Neuronal stem cell (in vitro differentiated cells): ENCODE data around the gene COQ10B.

ENCODE experiments used
- DNase-seq: peaks from one replicate; pipeline ENCODE4 v3.0.0-alpha.2; 2013; ENCODE audit warnings: low spot score
- H2AFZ ChIP-seq: one replicate; pipeline ENCODE4 v1.6.1; 2013; ENCODE audit warnings: mild to moderate bottlenecking, low read length, inconsistent platforms
- H2AK5ac ChIP-seq: 2 replicates; pipeline ENCODE4 v1.6.1; 2013; ENCODE audit warnings: low read depth, mild to moderate bottlenecking, inconsistent platforms, low read length, moderate library complexity, mixed read lengths
- H2BK120ac ChIP-seq: 2 replicates; pipeline ENCODE4 v1.6.1; 2013; ENCODE audit warnings: low read depth, mild to moderate bottlenecking, inconsistent platforms, low read length, moderate library complexity, mixed read lengths
- H2BK12ac ChIP-seq: one replicate; pipeline ENCODE4 v1.6.1; 2013; ENCODE audit warnings: low read length, inconsistent platforms
- H2BK15ac ChIP-seq: 2 replicates; pipeline ENCODE4 v1.6.1; 2013; ENCODE audit warnings: mild to moderate bottlenecking, low read length, inconsistent platforms, mixed read lengths
- H2BK5ac ChIP-seq: one replicate; pipeline ENCODE4 v1.6.1; 2013; ENCODE audit warnings: inconsistent platforms, mild to moderate bottlenecking, low read length, moderate library complexity
- H3K14ac ChIP-seq: one replicate; pipeline ENCODE4 v1.6.1; 2013; ENCODE audit warnings: low read length, inconsistent platforms
- H3K18ac ChIP-seq: 2 replicates; pipeline ENCODE4 v1.6.1; 2013; ENCODE audit warnings: low read length, inconsistent platforms
- H3K23ac ChIP-seq: 2 replicates; pipeline ENCODE4 v1.6.1; 2013; ENCODE audit warnings: low read depth, mild to moderate bottlenecking, mixed read lengths, low read length, inconsistent platforms; ENCODE audit not compliant: poor library complexity
- H3K27ac ChIP-seq: replicated peaks from 3 replicates; pipeline ENCODE4 v1.5.1; 2013; ENCODE audit warnings: low read length, inconsistent platforms
- H3K27me3 ChIP-seq, 3 experiments: 2 replicates each; pipeline ENCODE4 v1.6.1; 2013; ENCODE audit warnings: low read length in 3 of 3, mild to moderate bottlenecking in 2 of 3, inconsistent platforms in 1 of 3, low read depth in 1 of 3, mixed read lengths in 1 of 3, moderate library complexity in 1 of 3; ENCODE audit not compliant: control insufficient read depth in 3 of 3, insufficient read depth in 3 of 3
- H3K36me3 ChIP-seq, 2 donors: replicated peaks in 1 of 2; 2 replicates each; pipeline ENCODE4 v1.6.1; 2013; ENCODE audit warnings: low read length in 2 of 2; ENCODE audit not compliant: control insufficient read depth in 2 of 2, insufficient read depth in 2 of 2
- H3K4ac ChIP-seq: 2 replicates; pipeline ENCODE4 v1.6.1; 2013; ENCODE audit warnings: inconsistent platforms, mild to moderate bottlenecking, low read length, moderate library complexity
- H3K4me1 ChIP-seq, 2 donors: 1 replicate in 1 of 2; 2 replicates in 1 of 2; pipeline ENCODE4 v1.6.1; 2013; ENCODE audit warnings: low read length in 2 of 2, low read depth in 1 of 2; ENCODE audit not compliant: control insufficient read depth in 2 of 2, insufficient read depth in 1 of 2
- H3K4me2 ChIP-seq: one replicate; pipeline ENCODE4 v1.6.1; 2013; ENCODE audit warnings: mild to moderate bottlenecking, low read length, inconsistent platforms; ENCODE audit not compliant: insufficient read depth, poor library complexity, severe bottlenecking
- H3K4me3 ChIP-seq, 2 donors: 2 replicates each; pipeline ENCODE4 v1.5.1; 2013; ENCODE audit warnings: low read length in 2 of 2, mild to moderate bottlenecking in 2 of 2, inconsistent platforms in 1 of 2, moderate library complexity in 1 of 2
- H3K79me1 ChIP-seq: one replicate; pipeline ENCODE4 v1.6.1; 2013; ENCODE audit warnings: low read depth, mild to moderate bottlenecking, inconsistent platforms, low read length, moderate library complexity
- H3K9ac ChIP-seq: one replicate; pipeline ENCODE4 v1.6.1; 2013; ENCODE audit warnings: mild to moderate bottlenecking, low read depth, low read length, inconsistent platforms; ENCODE audit not compliant: poor library complexity
- H3K9me3 ChIP-seq, 2 donors: replicated peaks in 1 of 2; 2 replicates each; pipeline versions ENCODE3 to v1.6.1; 2013; ENCODE audit warnings: low read length in 2 of 2, mild to moderate bottlenecking in 2 of 2, inconsistent platforms in 1 of 2, low read depth in 1 of 2, mixed read lengths in 1 of 2, moderate library complexity in 1 of 2; ENCODE audit not compliant: control insufficient read depth in 2 of 2, insufficient read depth in 1 of 2
- H4K8ac ChIP-seq: one replicate; pipeline ENCODE4 v1.6.1; 2013; ENCODE audit warnings: low read depth, mild to moderate bottlenecking, inconsistent platforms, low read length, moderate library complexity
- H4K91ac ChIP-seq: one replicate; pipeline ENCODE4 v1.6.1; 2013; ENCODE audit warnings: low read length, low read depth, mild to moderate bottlenecking, inconsistent platforms; ENCODE audit not compliant: poor library complexity
- WGBS, 2 donors: extraction: QIAGEN DNeasy Blood & Tissue Kit; methylation state at CpG; one replicate each; pipeline ENCODE4 v1.1.7; 2013; ENCODE audit warnings: missing lambda C conversion rate in 2 of 2, mixed read lengths in 1 of 2; ENCODE audit not compliant: insufficient read length in 2 of 2, insufficient replicate concordance in 1 of 2; ENCODE audit errors: extremely low coverage in 2 of 2; 5-methylcytosine and 5-hydroxymethylcytosine counted together

Gene COQ10B

DNA sequence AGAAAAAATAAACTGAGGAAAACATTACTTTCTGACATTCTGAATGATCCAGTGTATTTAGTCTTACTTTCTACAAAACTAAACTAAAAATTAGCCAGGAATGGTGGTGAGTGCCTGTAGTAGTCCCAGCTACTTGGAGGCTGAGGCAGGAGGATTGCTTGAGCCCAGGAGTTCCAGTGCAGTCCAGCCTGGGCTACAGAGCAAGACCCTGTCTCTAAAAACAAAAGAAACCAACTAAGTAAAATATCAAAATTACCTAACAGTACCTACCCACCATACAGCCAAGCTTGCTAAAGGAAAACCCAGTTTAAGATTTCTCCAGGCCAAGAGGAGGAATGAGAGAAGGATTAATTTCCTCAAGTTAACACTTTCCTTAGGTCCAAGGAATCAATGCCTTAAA is 43.3 kb downstream of the COQ10B start:
- Histone ChIP-seq H3K4ac (no peak overlapping the region), H3K4me2 (no peak overlapping the region), H2AFZ (no peak overlapping the region), H3K4me1 (peaks cover 0 to 15% of the 10 kb centered on the region in 2 donors), H3K27ac (no peak overlapping the region), H2BK120ac (no peak overlapping the region), H3K36me3 (peaks cover 27 to 75% of the 10 kb centered on the region in 2 donors), H2BK5ac (no peak overlapping the region), H2BK15ac (no peak overlapping the region), H4K8ac (no peak overlapping the region), H3K9ac (no peak overlapping the region), H3K4me3 (peak overlapping the region in 1 of 2 donors; percentile 13), H2AK5ac (no peak overlapping the region), H3K27me3 (no peaks in the 10 kb centered on the region), H3K79me1 (peaks cover 3% of the 10 kb centered on the region), H3K9me3 (peaks cover 0 to under 1% of the 10 kb centered on the region in 2 donors), H3K18ac (no peak overlapping the region), H2BK12ac (no peak overlapping the region), H3K14ac (no peak overlapping the region), H3K23ac (no peak overlapping the region), H4K91ac (no peak overlapping the region)
- DNase-seq = no peak

DNA sequence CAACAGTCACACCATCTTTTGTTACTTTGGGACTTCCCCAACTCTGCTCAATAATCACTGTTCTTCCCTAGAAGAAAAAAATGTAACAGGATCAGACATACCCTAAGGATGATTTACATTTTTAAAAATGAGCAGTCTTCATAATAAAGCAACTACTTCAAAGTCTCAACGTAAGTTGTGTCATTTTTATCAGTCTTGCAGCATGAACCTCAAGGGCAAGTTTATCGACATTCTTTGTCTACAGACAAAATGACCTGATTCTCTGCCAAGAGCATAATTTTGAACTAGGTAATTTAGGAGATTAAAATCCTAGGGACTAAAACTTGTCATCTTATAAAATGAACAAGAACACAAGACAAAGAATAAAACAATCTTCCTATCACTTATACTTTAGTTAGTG is 44.0 kb downstream of the COQ10B start:
- Histone ChIP-seq H3K23ac (no peak overlapping the region), H3K14ac (no peak overlapping the region), H4K91ac (no peak overlapping the region), H3K36me3 (peaks cover 22 to 75% of the 10 kb centered on the region in 2 donors), H3K9ac (no peak overlapping the region), H2BK15ac (no peak overlapping the region), H2BK12ac (no peak overlapping the region), H3K79me1 (peaks cover 3% of the 10 kb centered on the region), H4K8ac (no peak overlapping the region), H2AFZ (no peak overlapping the region), H3K27me3 (no peaks in the 10 kb centered on the region), H3K4ac (no peak overlapping the region), H2AK5ac (no peak overlapping the region), H3K4me2 (no peak overlapping the region), H3K9me3 (peaks cover 0 to 3% of the 10 kb centered on the region in 2 donors), H3K18ac (no peak overlapping the region), H3K4me1 (peaks cover 0 to 18% of the 10 kb centered on the region in 2 donors), H2BK5ac (no peak overlapping the region), H3K27ac (no peak overlapping the region), H3K4me3 (peak overlapping the region in 1 of 2 donors; percentile 83), H2BK120ac (no peak overlapping the region)
- no CpG with 5 or more reads among the region's 2 CpGs for WGBS, 2 donors
- no peak for DNase-seq

DNA sequence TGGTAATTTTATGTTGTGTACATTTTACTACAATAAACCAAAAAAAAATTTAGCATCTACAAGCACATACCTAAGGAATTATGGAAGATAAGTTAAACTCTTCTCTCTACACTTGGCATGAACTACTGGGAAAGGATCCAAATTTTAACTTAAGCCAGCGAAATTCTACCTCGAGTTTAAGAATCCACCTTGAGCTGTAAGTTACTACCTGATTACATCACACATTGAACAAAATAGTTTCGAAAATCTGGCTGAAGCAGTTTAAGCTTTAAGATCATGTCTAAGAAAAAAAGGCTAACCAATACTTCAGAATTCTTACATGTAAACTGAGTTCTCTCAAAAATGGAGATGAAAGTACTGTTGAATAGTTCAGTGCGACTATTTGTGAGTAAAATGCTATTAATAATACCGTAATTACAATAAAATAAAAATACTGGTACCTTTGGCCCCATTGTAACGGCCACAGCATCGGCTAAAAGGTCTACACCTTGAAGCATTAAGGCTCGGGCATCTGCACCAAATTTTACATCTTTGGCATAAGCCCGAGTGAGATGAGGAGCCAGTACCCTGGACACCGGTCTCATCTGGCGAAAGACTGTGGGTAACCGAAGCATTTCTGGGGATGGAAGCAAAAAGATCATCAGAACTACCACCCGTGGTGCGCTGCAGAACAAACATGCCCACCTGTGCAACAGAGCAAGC is 45.0 kb downstream of the COQ10B start:
- H4K91ac ChIP-seq = no peak overlapping the region
- H3K23ac ChIP-seq = no peak overlapping the region
- peak overlapping the region; percentile 75 for H3K4me2 ChIP-seq
- H4K8ac ChIP-seq = no peak overlapping the region
- no CpG with 5 or more reads among the region's 14 CpGs for WGBS, 2 donors
- no peak overlapping the region for H2BK5ac ChIP-seq
- H3K4ac ChIP-seq = no peak overlapping the region
- H2AFZ ChIP-seq = no peak overlapping the region
- H3K79me1 ChIP-seq = peaks cover 3% of the 10 kb centered on the region
- peak overlapping the region; percentile 86 for H3K9ac ChIP-seq
- no peak for DNase-seq
- H3K36me3 ChIP-seq = peaks cover 20 to 75% of the 10 kb centered on the region in 2 donors
- H3K4me1 ChIP-seq = peaks cover 0 to 20% of the 10 kb centered on the region in 2 donors
- peaks cover 0 to 3% of the 10 kb centered on the region in 2 donors for H3K9me3 ChIP-seq
- H2BK15ac ChIP-seq = no peak overlapping the region
- H2BK120ac ChIP-seq = no peak overlapping the region
- H3K4me3 ChIP-seq = peak overlapping the region; percentile 83 to 93
- H3K27me3 ChIP-seq = no peaks in the 10 kb centered on the region
- no peak overlapping the region for H3K27ac ChIP-seq
- no peak overlapping the region for H2AK5ac ChIP-seq
- no peak overlapping the region for H3K14ac ChIP-seq
- no peak overlapping the region for H2BK12ac ChIP-seq
- no peak overlapping the region for H3K18ac ChIP-seq

DNA sequence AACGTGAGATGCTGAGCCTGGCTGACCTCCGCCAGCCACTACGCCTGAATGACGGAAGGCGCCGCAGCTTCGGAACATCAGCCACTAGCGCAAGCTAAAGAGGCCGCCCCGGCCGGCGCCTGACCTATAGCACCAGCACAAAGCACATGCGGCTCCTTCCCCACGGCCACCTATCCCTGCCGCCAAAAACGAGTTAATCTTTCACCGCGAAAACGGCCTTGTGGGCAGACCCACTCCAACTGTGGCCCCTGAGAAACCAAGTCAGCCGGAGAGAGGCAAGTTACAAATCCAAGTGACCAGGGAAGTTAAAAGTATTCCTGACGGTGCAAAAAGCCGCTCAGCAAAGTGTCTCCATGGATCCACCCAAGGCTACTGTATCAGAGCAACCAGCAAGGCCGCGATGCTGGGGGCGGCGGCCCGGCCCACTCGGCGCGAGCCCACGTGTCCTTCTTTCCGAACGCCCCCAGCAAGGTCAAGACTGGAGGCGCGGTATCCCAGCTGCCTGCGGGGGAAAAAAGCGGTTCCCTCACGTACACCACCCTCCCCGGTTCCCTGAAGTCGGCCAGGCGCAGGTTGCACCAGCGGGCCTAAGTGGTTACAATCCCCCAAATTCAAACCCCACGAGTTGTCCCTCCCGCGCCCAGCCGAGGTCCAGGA is 45.7 kb downstream of the COQ10B start:
- H2BK15ac ChIP-seq = no peak overlapping the region
- WGBS, 2 donors = no CpG with 5 or more reads among the region's 46 CpGs
- peak overlapping the region; percentile 99 for H3K27ac ChIP-seq
- peak overlapping the region; percentile 25 for H2AK5ac ChIP-seq
- no peak overlapping the region for H4K8ac ChIP-seq
- peak overlapping the region; percentile 83 to 93 for H3K4me3 ChIP-seq
- H3K4ac ChIP-seq = no peak overlapping the region
- H2BK12ac ChIP-seq = no peak overlapping the region
- H2BK120ac ChIP-seq = peak overlapping the region; percentile 16
- H3K79me1 ChIP-seq = peaks cover 3% of the 10 kb centered on the region
- peaks cover 17 to 75% of the 10 kb centered on the region in 2 donors for H3K36me3 ChIP-seq
- H3K4me2 ChIP-seq = peak overlapping the region; percentile 75
- H3K4me1 ChIP-seq = peaks cover 0 to 20% of the 10 kb centered on the region in 2 donors
- peaks cover 0 to 3% of the 10 kb centered on the region in 2 donors for H3K9me3 ChIP-seq
- peak overlapping the region; percentile 99 for H3K23ac ChIP-seq
- H3K9ac ChIP-seq = peak overlapping the region; percentile 86
- DNase-seq = peak; percentile 50
- peak overlapping the region; percentile 97 for H2BK5ac ChIP-seq
- H4K91ac ChIP-seq = peak overlapping the region; percentile 82
- no peaks in the 10 kb centered on the region for H3K27me3 ChIP-seq
- peak overlapping the region; percentile 39 for H3K14ac ChIP-seq
- H2AFZ ChIP-seq = peak overlapping the region; percentile 85
- H3K18ac ChIP-seq = peak overlapping the region; percentile 95
